SK-N-SH (cell line): ENCODE measurements around the gene CHD5. TPM values are rescaled to one million over a fixed set of nuclear protein-coding genes. Genes with fewer than 3 reads are reported as not detected.

Experiments used
- CTCF ChIA-PET: fragments of 300-600, 350-600 bp; formaldehyde crosslinking; extraction: SDS; loops from one replicate; lab custom pipeline; 2021; lab: Yijun Ruan, JAX
- POLR2A ChIA-PET: fragments of 350-600 bp; sonication (Branson Sonifier 250); formaldehyde crosslinking; extraction: SDS; loops from one replicate; lab custom pipeline; 2020; ENCODE audit warnings: antibody characterized with exemption, inconsistent platforms; lab: Yijun Ruan, JAX
- DNase-seq: peaks from one replicate; pipeline ENCODE4 v3.0.0; 2012
- H2AFZ ChIP-seq: fragments of 200-600 bp; sonication (generic); 2 replicates; pipeline ENCODE4 v1.8.1; 2016; ENCODE audit warnings: antibody characterized with exemption, mild to moderate bottlenecking, low read depth
- H3F3A ChIP-seq: fragments of 200-600 bp; sonication (generic); replicated peaks from 2 replicates; pipeline ENCODE3; 2016; ENCODE audit warnings: antibody characterized with exemption, mild to moderate bottlenecking; ENCODE audit not compliant: insufficient read depth
- H3K27ac ChIP-seq, 2 experiments: fragments of 200-500 bp in 1 of 2; fragments of 200-600 bp in 1 of 2; sonication (Bioruptor generic) in 1 of 2; sonication (generic), shearing (Covaris generic) in 1 of 2; 2 replicates each; pipeline versions ENCODE4 v1.5.1 to v1.6.1; 2014 to 2016; ENCODE audit warnings: low read depth in 2 of 2, inconsistent platforms in 1 of 2, low read length in 1 of 2, mild to moderate bottlenecking in 1 of 2, mixed read lengths in 1 of 2
- H3K27me3 ChIP-seq: fragments of 200-600 bp; sonication (generic), shearing (Covaris generic); 2 replicates; pipeline ENCODE4 v1.6.1; 2016; ENCODE audit warnings: mixed run types; ENCODE audit not compliant: insufficient read depth
- H3K36me3 ChIP-seq, 2 experiments: fragments of 200-500 bp in 1 of 2; fragments of 200-600 bp in 1 of 2; sonication (Bioruptor generic) in 1 of 2; sonication (generic) in 1 of 2; replicated peaks in 1 of 2; 2 replicates each; pipeline versions ENCODE3 to v1.5.1; 2014 to 2016; ENCODE audit warnings: low read length in 1 of 2, mild to moderate bottlenecking in 1 of 2; ENCODE audit not compliant: insufficient read depth in 2 of 2, control insufficient read depth in 1 of 2
- H3K4me1 ChIP-seq, 2 experiments: fragments of 200-500 bp in 1 of 2; fragments of 200-600 bp in 1 of 2; sonication (Bioruptor generic) in 1 of 2; sonication (generic), shearing (Covaris generic) in 1 of 2; 2 replicates each; pipeline versions ENCODE4 v1.5.1 to v1.6.1; 2014 to 2016; ENCODE audit warnings: low read depth in 1 of 2, low read length in 1 of 2, mixed run types in 1 of 2; ENCODE audit not compliant: insufficient read depth in 2 of 2, control insufficient read depth in 1 of 2
- H3K4me2 ChIP-seq: fragments of 200-600 bp; sonication (generic), shearing (Covaris generic); 2 replicates; pipeline ENCODE4 v1.6.1; 2017; ENCODE audit warnings: mixed run types
- H3K4me3 ChIP-seq, 2 experiments: fragments of 200-500 bp in 1 of 2; fragments of 200-600 bp in 1 of 2; sonication (Bioruptor generic) in 1 of 2; sonication (generic), shearing (Covaris generic) in 1 of 2; 2 replicates each; pipeline versions ENCODE4 v1.5.1 to v1.8.1; 2014 to 2016; ENCODE audit warnings: low read depth in 2 of 2, inconsistent platforms in 1 of 2, low read length in 1 of 2, mild to moderate bottlenecking in 1 of 2, mixed read lengths in 1 of 2, moderate library complexity in 1 of 2
- H3K79me2 ChIP-seq: fragments of 200-600 bp; sonication (generic); 2 replicates; pipeline ENCODE4 v1.8.1; 2017; ENCODE audit warnings: mild to moderate bottlenecking; ENCODE audit not compliant: insufficient read depth
- H3K9ac ChIP-seq: fragments of 200-600 bp; sonication (generic); 2 replicates; pipeline ENCODE4 v1.6.1; 2017; ENCODE audit warnings: mixed run types
- H3K9me2 ChIP-seq: fragments of 200-600 bp; sonication (generic); 2 replicates; pipeline ENCODE4 v1.6.1; 2017; ENCODE audit warnings: mixed run types
- H3K9me3 ChIP-seq: fragments of 200-600 bp; sonication (generic); 2 replicates; pipeline ENCODE4 v1.6.1; 2017; ENCODE audit warnings: mixed run types, mild to moderate bottlenecking, moderate library complexity
- H4K20me1 ChIP-seq: fragments of 200-600 bp; sonication (generic); 2 replicates; pipeline ENCODE4 v1.6.1; 2017; ENCODE audit warnings: mild to moderate bottlenecking, mixed run types; ENCODE audit not compliant: insufficient read depth
- CHD2 ChIP-seq: fragments of 150-350 bp; IDR thresholded peaks from 2 replicates; pipeline ENCODE4 v1.6.1; 2018; ENCODE audit warnings: low read length; ENCODE audit not compliant: partially characterized antibody
- EZH2phosphoT487 ChIP-seq: fragments of 200-600 bp; sonication (generic); IDR thresholded peaks from 2 replicates; pipeline ENCODE4 v1.6.1; 2017; ENCODE audit warnings: low read depth, mixed run types, mild to moderate bottlenecking, antibody characterized with exemption, moderate library complexity, borderline replicate concordance
- FOXJ3 ChIP-seq: sonication (generic); formaldehyde crosslinking; IDR thresholded peaks from 2 replicates; pipeline ENCODE4 v1.5.1; 2020; ENCODE audit warnings: mild to moderate bottlenecking, missing genetic modification reagents
- FOXM1 ChIP-seq: IDR thresholded peaks from 2 replicates; pipeline ENCODE4 v1.4.0; 2012; ENCODE audit warnings: low read depth, mild to moderate bottlenecking
- MEF2A ChIP-seq: IDR thresholded peaks from 2 replicates; pipeline ENCODE4 v1.4.0; 2012; ENCODE audit warnings: low read depth, borderline replicate concordance
- MXI1 ChIP-seq: IDR thresholded peaks from 2 replicates; pipeline ENCODE4 v1.6.1; 2012; ENCODE audit warnings: mild to moderate bottlenecking, low read depth, low read length, improper control_type of control experiment
- NRF1 ChIP-seq: IDR thresholded peaks from 2 replicates; pipeline ENCODE4 v1.6.1; 2012; ENCODE audit warnings: low read depth, mild to moderate bottlenecking, low read length
- PBX3 ChIP-seq: IDR thresholded peaks from 2 replicates; pipeline ENCODE4; 2012
- POLR2AphosphoS5 ChIP-seq: IDR thresholded peaks from 2 replicates; pipeline ENCODE4 v1.6.1; 2012; ENCODE audit warnings: low read depth, low read length
- RCOR1 ChIP-seq: fragments of 150-350 bp; IDR thresholded peaks from 2 replicates; pipeline ENCODE4 v1.6.1; 2017; ENCODE audit warnings: antibody characterized with exemption, low read length
- RFX5 ChIP-seq: IDR thresholded peaks from 2 replicates; pipeline ENCODE4 v1.6.1; 2012; ENCODE audit warnings: mild to moderate bottlenecking, improper control_type of control experiment, low read length
- RXRA ChIP-seq: IDR thresholded peaks from 2 replicates; pipeline ENCODE4 v1.4.0; 2012; ENCODE audit warnings: low read depth, mild to moderate bottlenecking, borderline replicate concordance
- TAF1 ChIP-seq: IDR thresholded peaks from 2 replicates; pipeline ENCODE4 v1.6.1; 2012; ENCODE audit warnings: low read depth, mild to moderate bottlenecking, low read length, moderate library complexity, borderline replicate concordance
- TEAD4 ChIP-seq: IDR thresholded peaks from 2 replicates; pipeline ENCODE4 v1.4.0; 2012; ENCODE audit warnings: mild to moderate bottlenecking, borderline replicate concordance; ENCODE audit not compliant: insufficient read depth
- USF2 ChIP-seq: fragments of 150-350 bp; IDR thresholded peaks from 2 replicates; pipeline ENCODE4 v1.6.1; 2017; ENCODE audit warnings: antibody characterized with exemption, low read length, low read depth, borderline replicate concordance
- WGBS: methylation state at CpG from one replicate; pipeline ENCODE4 v1.1.6; 2017; ENCODE audit warnings: low lambda C conversion rate; 5-methylcytosine and 5-hydroxymethylcytosine counted together
- polyA plus RNA-seq, 3 experiments: library from polyadenylated mRNA; depleted of rRNA; stranded (reverse); fragments of >200 nt; gene quantifications; 2 replicates each; pipeline ENCODE4 v1.2.3, GENCODE V29; 2012

Gene CHD5
- polyA plus RNA-seq, 1 of the 3 experiments (the other 2 are of a cell fraction): 0.26 TPM

- H3K4me3 ChIP-seq: no peak overlapping the region
- no peaks in the 10 kb centered on the region for H3K27me3 ChIP-seq
- no peaks in the 10 kb centered on the region for H3K9me3 ChIP-seq
- no peak overlapping the region for H3K27ac ChIP-seq
- WGBS: 68% methylated on average over 1 of the region's 1 CpG
- H3K79me2 ChIP-seq: no peaks in the 10 kb centered on the region
- no peak overlapping the region for H2AFZ ChIP-seq
- no peaks in the 10 kb centered on the region for H3F3A ChIP-seq
- no peak overlapping the region for H3K4me2 ChIP-seq
- TF ChIP-seq RCOR1 (no peak), POLR2AphosphoS5 (no peak), USF2 (no peak), CHD2 (no peak), RXRA (no peak), MXI1 (no peak), TAF1 (no peak), PBX3 (no peak), FOXJ3 (no peak), MEF2A (no peak), RFX5 (no peak)
- H3K9ac ChIP-seq: no peak overlapping the region
- ChIA-PET POLR2A (no interaction called here), CTCF (no interaction called here)
- no peaks in the 10 kb centered on the region for H3K36me3 ChIP-seq
- peaks cover 0 to 6% of the 10 kb centered on the region in 2 experiments; a peak in 1 of 4 replicates for H3K4me1 ChIP-seq
- no peak for DNase-seq
- no peaks in the 10 kb centered on the region for H4K20me1 ChIP-seq
- H3K9me2 ChIP-seq: no peaks in the 10 kb centered on the region
These were observed 30.5 kb downstream of the CHD5 start for GRCh38 chr1:6149597-6149996.

GRCh38 chr1:6148497-6149241, 31.5 kb downstream of the CHD5 start:
- WGBS: 57% methylated on average over 19 of the region's 53 CpGs
- no peak overlapping the region for H3K9ac ChIP-seq
- TF ChIP-seq EZH2phosphoT487 (no peak), TEAD4 (no peak), FOXJ3 (no peak), NRF1 (no peak), FOXM1 (no peak)
- H3K4me1 ChIP-seq: peaks cover 0 to 6% of the 10 kb centered on the region in 2 experiments; a peak in 1 of 4 replicates
- peak; percentile 92 for DNase-seq
- CTCF ChIA-PET: interaction anchor here (1.0 kb wide), 1 partner anchor 54 kb away, joined by 3 read pairs; no protein-coding TSS in a partner anchor
- no peak overlapping the region for H2AFZ ChIP-seq
- no peak overlapping the region for H3K27ac ChIP-seq
- no peaks in the 10 kb centered on the region for H3K9me3 ChIP-seq
- H3K4me2 ChIP-seq: no peak overlapping the region
- H3K36me3 ChIP-seq: no peaks in the 10 kb centered on the region
- H3K79me2 ChIP-seq: no peaks in the 10 kb centered on the region
- POLR2A ChIA-PET: no interaction called here
- no peaks in the 10 kb centered on the region for H3K9me2 ChIP-seq
- no peaks in the 10 kb centered on the region for H3F3A ChIP-seq
- H3K4me3 ChIP-seq: peak overlapping the region in 1 of 2 experiments; percentile 19; a peak in 1 of 4 replicates
- no peaks in the 10 kb centered on the region for H4K20me1 ChIP-seq
- H3K27me3 ChIP-seq: no peaks in the 10 kb centered on the region
